MM.1S (cell line): ENCODE measurements around the gene ABRAXAS1.
A peak's percentile ranks its signal among the peaks of the same experiment; 100 is the strongest.

Experiments
- DNase-seq: peaks from one replicate; pipeline ENCODE4 v3.0.0-alpha.2; 2015
- H2AFZ ChIP-seq: fragments of 300-600 bp; sonication (generic); 2 replicates; pipeline ENCODE4 v1.6.0; 2016; ENCODE audit warnings: antibody characterized with exemption, low read length
- H3F3A ChIP-seq: fragments of 300-600 bp; sonication (generic); 2 replicates; pipeline ENCODE4 v1.6.1; 2016; ENCODE audit warnings: mild to moderate bottlenecking, antibody characterized with exemption, low read length, moderate library complexity, mixed read lengths; ENCODE audit not compliant: insufficient read depth
- H3K27ac ChIP-seq: fragments of 300-600 bp; sonication (generic); 2 replicates; pipeline ENCODE4 v1.5.1; 2016; ENCODE audit warnings: mild to moderate bottlenecking, low read length
- H3K27me3 ChIP-seq: fragments of 300-600 bp; sonication (generic); replicated peaks from 2 replicates; pipeline ENCODE4 v1.6.0; 2016; ENCODE audit warnings: low read length; ENCODE audit not compliant: insufficient read depth
- H3K36me3 ChIP-seq: fragments of 300-600 bp; sonication (generic); replicated peaks from 2 replicates; pipeline ENCODE4 v1.6.1; 2016; ENCODE audit warnings: mild to moderate bottlenecking, low read length, mixed read lengths; ENCODE audit not compliant: insufficient read depth
- H3K4me1 ChIP-seq: fragments of 300-600 bp; sonication (generic); 2 replicates; pipeline ENCODE4 v1.6.1; 2016; ENCODE audit warnings: low read length, mixed read lengths
- H3K4me2 ChIP-seq: fragments of 300-600 bp; sonication (generic); 2 replicates; pipeline ENCODE4 v1.6.0; 2016; ENCODE audit warnings: low read depth, low read length
- H3K4me3 ChIP-seq: fragments of 300-600 bp; sonication (generic); 2 replicates; pipeline ENCODE4 v1.5.1; 2016; ENCODE audit warnings: low read length, mixed read lengths
- H3K79me2 ChIP-seq: fragments of 300-600 bp; sonication (generic); 2 replicates; pipeline ENCODE4 v1.6.1; 2016; ENCODE audit warnings: mixed run types, low read length, mixed read lengths
- H3K9ac ChIP-seq: fragments of 300-600 bp; sonication (generic); 2 replicates; pipeline ENCODE4 v1.6.1; 2016; ENCODE audit warnings: low read length, mixed read lengths
- H3K9me2 ChIP-seq: fragments of 300-600 bp; sonication (generic); replicated peaks from 2 replicates; pipeline ENCODE4 v1.6.1; 2016; ENCODE audit warnings: mild to moderate bottlenecking, low read length, mixed read lengths; ENCODE audit not compliant: insufficient read depth
- H3K9me3 ChIP-seq: fragments of 300-600 bp; sonication (generic); replicated peaks from 2 replicates; pipeline ENCODE4 v1.6.1; 2016; ENCODE audit warnings: mild to moderate bottlenecking, low read length, mixed read lengths; ENCODE audit not compliant: insufficient read depth
- H4K20me1 ChIP-seq: fragments of 300-600 bp; sonication (generic); 2 replicates; pipeline ENCODE4 v1.6.1; 2016; ENCODE audit warnings: mild to moderate bottlenecking, low read length, moderate library complexity, mixed read lengths; ENCODE audit not compliant: insufficient read depth
- EZH2 ChIP-seq: fragments of 300-600 bp; sonication (generic); optimal IDR thresholded peaks from 2 replicates; pipeline ENCODE3; 2017; ENCODE audit warnings: low read depth, mild to moderate bottlenecking, antibody characterized with exemption, low read length, mixed read lengths
- EZH2phosphoT487 ChIP-seq: fragments of 300-600 bp; sonication (generic); IDR thresholded peaks from 2 replicates; pipeline ENCODE4 v1.6.1; 2018; ENCODE audit warnings: antibody characterized with exemption, low read length
- TF ChIP-seq, protein P1 (sequence below): fragments of 300-600 bp; sonication (generic); IDR thresholded peaks from 2 replicates; pipeline ENCODE4 v1.5.1; 2016; ENCODE audit warnings: antibody characterized with exemption, low read length, mixed read lengths

Gene ABRAXAS1

DNA sequence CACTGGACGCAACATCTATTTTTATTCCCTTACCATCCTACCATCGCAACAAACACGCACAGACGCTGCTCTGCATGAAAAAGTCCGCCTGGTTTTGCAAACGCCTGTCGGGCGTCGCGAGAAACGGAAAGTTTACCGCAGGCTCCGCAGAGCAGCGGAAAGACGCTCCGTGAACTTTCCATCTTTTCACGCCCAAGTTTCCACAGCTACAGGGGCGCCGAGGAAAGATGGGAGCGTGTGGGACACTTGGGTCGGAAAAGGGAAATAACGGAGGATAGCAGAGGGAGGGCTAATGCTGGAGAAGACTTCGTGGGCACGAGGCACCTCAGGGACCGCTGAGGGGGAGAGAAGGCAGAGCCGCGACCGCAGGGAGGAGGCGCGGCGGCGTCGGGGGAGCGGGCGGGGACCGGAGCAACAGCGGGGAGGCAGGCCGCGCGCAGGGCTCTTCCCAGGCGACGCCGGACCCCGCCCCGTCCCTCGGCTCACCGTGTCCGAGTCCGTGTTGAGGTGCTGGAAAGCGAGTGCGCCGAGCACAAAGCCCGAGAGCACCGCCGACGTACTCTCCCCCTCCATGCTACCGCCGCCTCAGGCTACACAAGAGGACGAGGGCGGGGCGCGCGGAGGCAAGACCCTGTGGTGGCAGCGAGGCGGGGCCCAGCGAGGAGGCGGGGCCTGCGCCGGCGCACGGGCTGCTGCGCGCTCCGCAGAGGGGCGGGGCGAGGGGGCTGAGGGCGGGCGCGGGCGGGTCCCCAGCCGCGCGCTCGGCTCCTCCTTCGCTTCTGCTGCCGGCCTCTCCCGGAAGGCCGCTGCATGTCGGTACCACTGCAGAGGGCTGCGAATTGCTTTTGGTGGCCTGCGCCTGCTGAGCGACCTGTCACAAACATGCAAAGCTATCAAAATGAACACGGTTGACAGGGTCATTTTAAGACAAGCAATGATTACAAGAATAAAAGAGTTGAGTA is at the start of gene ABRAXAS1:
ABRAXAS1 (minus strand) TSS at position 601 of the 962 bp plus-strand sequence; CDS start at position 573, 28 bp downstream.
- peak within 1 kb of the TSS; percentile 90 for H3K4me3 ChIP-seq
- no peaks in the 10 kb centered on the region for H3K9me2 ChIP-seq
- peak; percentile 97 for DNase-seq
- peak within 1 kb of the TSS; percentile 68; the same call in 1 of the 2 replicates for H3K27ac ChIP-seq
- H4K20me1 ChIP-seq = no peaks in the 10 kb centered on the region
- no peaks in the 10 kb centered on the region for H3K36me3 ChIP-seq
- H3K9me3 ChIP-seq = no peaks in the 10 kb centered on the region
- peaks cover 6% of the 10 kb centered on the region; the same call in 1 of the 2 replicates for H3F3A ChIP-seq
- H3K79me2 ChIP-seq = no peaks in the 10 kb centered on the region
- peaks cover 11% of the 10 kb centered on the region; the same call in 1 of the 2 replicates for H3K4me1 ChIP-seq
- no peaks in the 10 kb centered on the region for H3K27me3 ChIP-seq
- H3K9ac ChIP-seq = peak within 1 kb of the TSS; percentile 49; the same call in 1 of the 2 replicates
- H2AFZ ChIP-seq = peak within 1 kb of the TSS; percentile 98
- H3K4me2 ChIP-seq = peak within 1 kb of the TSS; percentile 98
- TF ChIP-seq EZH2phosphoT487 = no peak
- TF ChIP-seq EZH2 = no peak
- TF ChIP-seq, protein P1, sequence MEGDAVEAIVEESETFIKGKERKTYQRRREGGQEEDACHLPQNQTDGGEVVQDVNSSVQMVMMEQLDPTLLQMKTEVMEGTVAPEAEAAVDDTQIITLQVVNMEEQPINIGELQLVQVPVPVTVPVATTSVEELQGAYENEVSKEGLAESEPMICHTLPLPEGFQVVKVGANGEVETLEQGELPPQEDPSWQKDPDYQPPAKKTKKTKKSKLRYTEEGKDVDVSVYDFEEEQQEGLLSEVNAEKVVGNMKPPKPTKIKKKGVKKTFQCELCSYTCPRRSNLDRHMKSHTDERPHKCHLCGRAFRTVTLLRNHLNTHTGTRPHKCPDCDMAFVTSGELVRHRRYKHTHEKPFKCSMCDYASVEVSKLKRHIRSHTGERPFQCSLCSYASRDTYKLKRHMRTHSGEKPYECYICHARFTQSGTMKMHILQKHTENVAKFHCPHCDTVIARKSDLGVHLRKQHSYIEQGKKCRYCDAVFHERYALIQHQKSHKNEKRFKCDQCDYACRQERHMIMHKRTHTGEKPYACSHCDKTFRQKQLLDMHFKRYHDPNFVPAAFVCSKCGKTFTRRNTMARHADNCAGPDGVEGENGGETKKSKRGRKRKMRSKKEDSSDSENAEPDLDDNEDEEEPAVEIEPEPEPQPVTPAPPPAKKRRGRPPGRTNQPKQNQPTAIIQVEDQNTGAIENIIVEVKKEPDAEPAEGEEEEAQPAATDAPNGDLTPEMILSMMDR = no peak

DNA sequence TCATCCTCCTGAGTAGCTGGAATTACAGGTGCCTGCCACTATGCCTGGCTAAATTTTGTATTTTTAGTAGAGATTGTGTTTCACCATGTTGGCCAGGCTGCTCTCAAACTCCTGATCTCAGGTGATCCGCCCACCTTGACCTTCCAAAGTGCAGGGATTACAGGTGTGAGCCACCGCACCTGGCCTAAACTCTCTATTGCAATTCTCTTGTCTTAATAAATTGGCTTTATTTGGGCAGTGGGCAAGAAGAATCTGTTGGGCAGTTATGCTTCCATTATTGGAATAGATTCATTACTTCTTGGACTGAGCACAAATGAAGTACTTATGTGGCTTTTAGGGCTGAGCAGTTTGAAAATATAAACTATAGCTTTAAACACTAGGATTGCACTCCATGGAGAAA is 42.8 kb upstream of the ABRAXAS1 start:
- Histone ChIP-seq H4K20me1 (no peaks in the 10 kb centered on the region), H3K9me2 (no peaks in the 10 kb centered on the region), H2AFZ (no peak overlapping the region), H3K9me3 (no peaks in the 10 kb centered on the region), H3K9ac (no peak overlapping the region), H3K36me3 (no peaks in the 10 kb centered on the region), H3K79me2 (no peaks in the 10 kb centered on the region), H3K4me2 (no peak overlapping the region), H3K4me1 (no peaks in the 10 kb centered on the region), H3K27ac (no peak overlapping the region), H3F3A (no peaks in the 10 kb centered on the region), H3K4me3 (no peak overlapping the region), H3K27me3 (no peaks in the 10 kb centered on the region)
- TF ChIP-seq EZH2 (no peak), EZH2phosphoT487 (no peak)
- TF ChIP-seq, protein P1 = no peak
- DNase-seq = no peak

DNA sequence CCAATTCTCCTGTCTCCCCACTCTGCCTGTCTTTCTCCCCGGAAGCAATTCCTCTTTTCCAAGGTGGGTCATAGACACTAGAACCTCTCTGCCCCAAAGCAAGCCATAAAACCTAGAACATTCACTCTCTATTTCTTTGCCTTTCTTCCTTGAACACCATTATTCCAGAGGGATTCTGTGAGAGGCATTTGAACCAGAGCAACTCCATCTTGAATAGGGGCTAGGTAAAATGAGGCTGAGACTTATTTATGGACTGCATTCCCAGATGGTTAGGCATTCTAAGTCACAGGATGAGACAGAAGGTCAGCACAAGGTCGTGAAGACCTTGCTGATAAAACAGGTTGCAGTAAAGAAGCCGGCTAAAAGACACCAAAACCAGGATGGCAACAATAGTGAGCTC is 37.3 kb upstream of the ABRAXAS1 start:
- Histone ChIP-seq H3K4me2 (no peak overlapping the region), H4K20me1 (no peaks in the 10 kb centered on the region), H3K27me3 (no peaks in the 10 kb centered on the region), H2AFZ (no peak overlapping the region), H3K79me2 (no peaks in the 10 kb centered on the region), H3F3A (no peaks in the 10 kb centered on the region), H3K36me3 (no peaks in the 10 kb centered on the region), H3K4me3 (no peak overlapping the region), H3K9ac (no peak overlapping the region), H3K9me2 (no peaks in the 10 kb centered on the region), H3K27ac (no peak overlapping the region), H3K9me3 (no peaks in the 10 kb centered on the region), H3K4me1 (no peaks in the 10 kb centered on the region)
- no peak for DNase-seq
- TF ChIP-seq EZH2phosphoT487 = no peak
- TF ChIP-seq EZH2 = no peak
